Left ventricle myocardium superior (tissue), 1 donor: Measurements from ENCODE around the gene ZWINT. TPM values are rescaled to one million over a fixed set of nuclear protein-coding genes. Genes with fewer than 3 reads are reported as not detected.

Experiments
- ATAC-seq: fragments of 200-7000 bp; cut with Tn5 transposase; one replicate; pipeline ENCODE4 v1.9.1; 2020; ENCODE audit warnings: mild to moderate bottlenecking, moderate library complexity
- DNase-seq: peaks from one replicate; pipeline ENCODE4 v3.0.0-alpha.2; 2020
- intact Hi-C: fragments of 100-400 bp; cut with micrococcal nuclease; formaldehyde crosslinking; loops from one replicate; pipeline ENCODE4 v1.11.0; 2022
- long read RNA-seq: library from polyadenylated mRNA; unstranded; transcript quantifications from one replicate; pipeline ENCODE4 v2.0.0, GENCODE V29; 2021
- total RNA-seq: library from RNA; stranded (reverse); fragmentation: NEBNext Ultra II Directional; extraction: Animal tissue kit (Norgen Biotek cat#: 25700); gene quantifications from one replicate; pipeline ENCODE4 v1.2.1, GENCODE V29; 2021
- donor health status: DM: no; HTN: yes; CAD: no; lungs with severe emphysema.

Gene ZWINT, protein sequence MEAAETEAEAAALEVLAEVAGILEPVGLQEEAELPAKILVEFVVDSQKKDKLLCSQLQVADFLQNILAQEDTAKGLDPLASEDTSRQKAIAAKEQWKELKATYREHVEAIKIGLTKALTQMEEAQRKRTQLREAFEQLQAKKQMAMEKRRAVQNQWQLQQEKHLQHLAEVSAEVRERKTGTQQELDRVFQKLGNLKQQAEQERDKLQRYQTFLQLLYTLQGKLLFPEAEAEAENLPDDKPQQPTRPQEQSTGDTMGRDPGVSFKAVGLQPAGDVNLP
- total RNA-seq = 1.8 TPM
- long read RNA-seq, partial matches to known transcripts = 2 of 6 reads
- long read RNA-seq, other reads (novel, unspliced or antisense) = 0 of 6 reads

DNA sequence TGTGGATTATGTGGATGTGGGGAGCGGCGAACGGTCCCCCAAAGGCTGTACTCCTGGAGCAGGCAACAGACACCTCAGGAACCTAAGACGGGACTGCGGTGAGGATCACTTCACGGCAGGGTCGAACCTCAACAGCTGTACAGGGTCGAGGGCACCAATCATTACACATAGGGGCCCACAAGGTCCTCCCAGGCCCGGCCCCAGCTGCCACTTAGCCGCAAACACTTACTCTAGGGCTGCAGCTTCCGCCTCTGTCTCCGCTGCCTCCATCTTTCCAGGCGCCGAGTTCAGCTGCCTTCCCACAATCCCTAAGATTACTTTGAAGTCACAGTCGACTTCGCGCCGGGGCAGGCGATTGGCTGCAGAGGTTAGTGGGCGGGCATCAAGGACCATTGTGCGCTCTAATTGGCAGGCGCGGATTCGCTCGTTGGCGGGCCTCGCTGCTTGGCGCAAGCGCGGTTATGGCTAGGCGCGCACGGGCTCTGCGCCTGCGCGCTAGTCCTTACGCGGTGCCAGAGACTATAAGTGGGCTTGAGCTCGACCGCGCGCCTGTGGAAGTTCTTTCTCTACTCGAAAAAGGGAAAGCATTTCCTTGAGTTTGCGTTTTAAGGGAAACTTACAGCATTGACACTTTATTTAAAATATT, at the start of gene ZWINT:
Gene ZWINT (minus strand): TSS at position 293 of the 646 bp plus-strand sequence. CDS start 23 bp downstream, at position 270.
- intact Hi-C loops = no loop called here
- ATAC-seq = peak; percentile 100

DNA sequence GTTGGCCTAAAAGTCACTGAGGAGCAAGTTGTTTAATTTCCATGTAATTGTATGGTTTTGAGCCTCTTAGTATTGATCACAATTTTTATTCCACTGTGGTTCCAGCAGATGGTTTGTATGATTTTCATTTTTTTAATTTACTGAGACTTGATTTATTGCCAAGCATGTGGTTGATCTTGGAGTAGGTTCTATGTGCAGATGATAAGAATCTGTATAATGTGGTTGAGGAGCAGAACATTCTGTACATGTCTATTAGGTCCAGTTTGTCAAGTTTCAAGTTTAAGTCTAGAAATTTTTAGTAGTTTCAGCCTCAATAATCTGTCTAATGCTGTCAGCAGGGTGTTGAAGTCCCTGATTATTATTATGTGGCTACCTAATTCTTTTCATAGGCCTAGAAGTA, 22.7 kb upstream of the ZWINT start:
- ATAC-seq (no peak), DNase-seq (no peak)
- intact Hi-C loops = no loop called here

More for the DNA sequence above, at the start of gene ZWINT:
- DNase-seq = peak; percentile 97

DNA sequence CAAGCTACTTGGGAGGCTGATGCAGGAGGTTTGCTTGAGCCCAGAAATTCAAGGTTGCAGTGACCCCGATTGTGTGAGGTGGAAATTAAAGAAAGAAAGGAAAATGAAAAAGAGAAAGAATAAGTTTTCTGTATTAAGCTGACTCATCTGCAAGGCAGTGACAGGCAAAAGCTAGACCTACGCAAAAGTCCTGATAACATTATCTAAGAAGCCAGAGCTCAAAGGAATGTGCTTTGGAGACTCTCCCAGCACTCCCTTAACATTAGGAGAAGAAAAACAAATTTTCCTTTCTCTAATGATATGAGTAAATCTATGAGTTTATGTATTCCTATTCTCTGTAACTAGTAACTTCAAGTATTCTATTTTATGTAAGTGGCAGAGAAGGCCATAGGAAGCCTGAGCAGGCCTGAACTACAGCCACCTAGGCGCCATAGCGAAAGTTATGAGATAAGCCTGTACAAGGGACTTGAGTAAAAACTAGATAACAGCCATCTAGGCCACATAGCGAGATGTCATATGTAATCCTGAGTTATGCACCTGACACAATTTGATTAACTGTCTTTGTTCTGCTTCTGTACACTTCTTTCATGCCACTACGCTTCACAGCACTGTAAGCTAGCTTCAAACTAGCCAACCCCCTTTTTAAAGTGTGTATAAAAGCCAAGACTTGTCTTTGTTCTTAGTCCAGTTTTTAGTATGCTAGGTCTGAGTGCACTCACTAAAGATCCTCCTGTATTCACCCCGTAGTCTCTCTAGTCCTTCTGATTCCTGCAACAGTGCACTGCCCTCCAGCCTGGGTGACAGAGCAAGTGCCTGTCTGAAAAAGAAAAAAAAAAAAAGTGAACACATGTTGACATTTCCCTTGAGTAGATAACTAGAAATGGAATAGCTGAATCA, 9.4 kb upstream of the ZWINT start:
- ATAC-seq = no peak
- intact Hi-C loops = no loop called here
- no peak for DNase-seq

DNA sequence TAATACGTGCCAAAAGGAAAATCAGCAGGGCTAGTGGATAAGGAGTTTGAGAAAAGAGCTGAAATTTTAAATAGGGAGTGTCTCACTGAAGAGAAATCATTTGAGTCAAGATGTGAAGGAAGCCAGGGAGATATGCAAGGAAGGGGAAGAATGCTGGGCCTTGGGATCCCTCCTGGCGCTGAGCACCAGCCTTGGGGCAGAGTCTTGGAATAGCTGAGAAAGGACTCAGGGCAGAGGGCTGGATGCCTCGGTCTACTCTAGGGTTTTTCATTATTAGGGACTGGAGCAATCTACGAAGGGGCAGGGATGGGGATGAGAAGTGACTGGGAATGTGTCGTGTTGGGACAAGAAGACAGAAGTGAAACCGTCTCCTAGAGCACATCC, 484 bp downstream of the ZWINT start:
- ATAC-seq (no peak), DNase-seq (no peak)
- intact Hi-C loops = no loop called here

DNA sequence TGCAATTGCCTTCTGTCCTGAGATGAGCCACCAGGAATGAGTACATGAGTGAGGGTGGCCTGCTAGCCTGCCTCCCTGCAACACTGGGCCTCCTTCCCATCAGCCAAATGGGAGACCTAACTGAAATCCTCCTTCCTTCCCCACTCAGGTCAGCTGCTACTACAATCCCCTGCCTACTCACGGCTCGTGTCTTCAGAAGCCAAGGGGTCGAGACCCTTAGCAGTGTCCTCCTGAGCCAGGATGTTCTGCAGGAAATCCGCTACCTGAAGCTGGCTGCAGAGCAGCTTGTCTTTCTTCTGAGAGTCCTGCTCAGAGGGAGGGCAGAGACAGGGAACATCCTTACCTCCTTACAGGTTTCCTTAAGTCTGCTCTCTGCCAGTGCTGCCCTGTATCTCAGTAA, 1.2 kb downstream of the ZWINT start:
- DNase-seq = no peak
- intact Hi-C loops = no loop called here
- no peak for ATAC-seq

DNA sequence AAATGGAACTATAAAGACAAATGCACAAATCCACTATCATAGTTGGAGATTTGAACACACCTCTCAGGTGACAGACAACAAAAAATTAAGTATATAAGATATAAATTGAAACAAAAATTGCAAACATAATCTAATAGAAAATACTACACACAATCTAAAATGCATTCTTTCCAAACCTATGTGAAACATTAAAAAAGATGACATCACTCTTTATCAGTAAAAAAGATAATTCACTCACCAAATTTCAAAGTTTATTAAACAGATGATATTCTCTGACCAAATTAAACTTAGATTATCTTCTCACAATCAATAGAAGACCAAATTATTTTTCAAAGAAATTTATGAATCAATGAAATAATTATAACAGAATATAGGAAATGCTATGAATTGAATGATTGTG, 4.0 kb downstream of the ZWINT start:
- intact Hi-C loops = no loop called here
- no peak for ATAC-seq
- DNase-seq = no peak

DNA sequence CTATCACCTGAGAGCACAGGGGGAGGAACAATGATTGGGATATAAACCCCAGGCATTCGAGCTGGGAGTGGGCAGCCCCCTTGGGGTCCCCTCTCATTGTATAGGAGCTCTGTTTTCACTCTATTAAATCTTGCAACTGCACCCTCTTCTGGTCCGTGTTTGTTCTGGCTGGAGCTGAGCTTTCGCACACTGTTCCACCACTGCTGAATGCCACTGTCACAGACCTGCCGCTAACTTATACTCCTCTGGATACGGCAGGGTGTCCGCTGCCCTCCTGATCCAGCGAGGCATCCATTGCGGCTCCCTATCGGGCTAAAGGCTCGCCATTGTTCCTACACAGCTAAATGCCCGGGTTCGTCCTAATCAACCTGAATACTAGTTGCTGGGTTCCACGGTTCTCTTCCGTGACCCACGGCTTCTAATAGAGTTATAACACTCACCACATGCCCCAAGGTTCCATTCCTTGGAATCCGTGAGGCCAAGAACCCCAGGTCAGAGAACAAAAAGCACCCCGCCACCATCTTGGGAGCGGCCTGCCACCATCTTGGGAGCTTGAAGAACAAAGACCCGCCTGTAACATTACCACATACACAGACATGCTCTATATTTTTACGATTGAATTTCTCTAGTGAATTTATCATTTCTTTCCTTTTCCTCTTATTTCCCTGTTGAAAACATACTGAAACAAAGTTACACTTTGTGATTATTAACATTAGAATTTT, 9.0 kb downstream of the ZWINT start:
- DNase-seq = no peak
- ATAC-seq = no peak
- intact Hi-C loops = no loop called here

DNA sequence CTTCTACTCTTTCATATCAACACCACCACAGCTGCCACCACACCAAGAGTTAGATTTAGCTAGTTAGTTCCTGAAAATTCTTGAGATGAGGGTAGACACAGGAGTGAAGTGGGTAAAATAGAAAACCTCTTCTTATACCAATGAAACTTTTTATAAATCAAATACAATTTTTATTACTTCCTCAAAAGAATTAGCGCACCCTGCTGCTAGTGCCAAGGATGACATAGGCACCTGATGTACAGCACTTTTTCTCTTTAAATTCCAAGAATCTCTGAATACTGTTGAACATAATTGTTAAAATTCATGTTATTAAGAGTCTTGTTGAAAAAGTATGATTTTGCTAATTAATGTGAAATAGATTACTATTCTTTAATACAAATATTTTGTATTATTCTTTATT, 11.4 kb downstream of the ZWINT start:
- DNase-seq (no peak), ATAC-seq (no peak)
- intact Hi-C loops = no loop called here

DNA sequence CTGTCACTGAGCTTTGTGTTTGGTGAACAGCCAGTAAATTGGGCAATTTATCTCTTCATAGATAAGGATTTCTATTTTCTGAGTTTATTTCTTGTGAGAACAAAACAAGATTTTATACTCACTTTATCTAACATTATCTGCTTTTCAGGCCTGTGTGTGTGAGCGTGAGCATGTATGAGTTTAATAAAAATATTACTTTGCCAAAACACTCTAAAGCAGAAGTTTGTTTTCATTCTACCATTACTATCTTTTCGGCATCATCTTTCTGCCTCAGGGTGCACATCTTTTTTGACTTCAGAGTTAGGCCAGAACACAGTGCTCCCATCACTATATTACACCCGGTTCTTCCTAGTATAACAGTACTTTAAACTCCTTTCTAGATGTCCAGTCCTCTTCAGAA, 13.0 kb downstream of the ZWINT start:
- ATAC-seq (no peak), DNase-seq (no peak)
- intact Hi-C loops = no loop called here

DNA sequence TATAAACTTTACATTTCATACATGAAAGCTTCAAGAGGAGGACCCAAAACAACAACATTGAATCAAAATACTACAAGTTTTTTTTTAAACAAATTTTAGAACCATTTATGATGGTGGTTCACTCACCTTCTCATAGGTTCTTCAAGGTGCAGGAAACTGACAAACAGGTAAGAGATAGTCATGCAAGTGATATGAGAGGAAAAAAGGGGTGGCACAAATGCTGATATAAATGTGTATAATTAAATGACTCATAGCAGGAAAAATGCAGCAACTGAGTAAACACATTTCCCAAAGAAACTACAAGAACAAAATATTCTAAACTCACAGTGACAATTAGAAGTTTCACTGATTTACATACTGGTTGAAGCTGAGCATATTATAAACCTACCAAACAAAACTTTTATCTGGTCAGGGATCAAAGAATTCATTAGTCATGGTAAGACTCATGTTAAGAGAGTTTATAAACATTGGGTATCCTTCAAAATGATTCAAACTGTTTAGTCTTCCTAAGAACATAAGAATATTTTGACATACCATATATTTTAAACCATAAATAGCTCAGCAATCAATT, 14.1 kb downstream of the ZWINT start:
- ATAC-seq (no peak), DNase-seq (no peak)
- intact Hi-C loops = no loop called here

DNA sequence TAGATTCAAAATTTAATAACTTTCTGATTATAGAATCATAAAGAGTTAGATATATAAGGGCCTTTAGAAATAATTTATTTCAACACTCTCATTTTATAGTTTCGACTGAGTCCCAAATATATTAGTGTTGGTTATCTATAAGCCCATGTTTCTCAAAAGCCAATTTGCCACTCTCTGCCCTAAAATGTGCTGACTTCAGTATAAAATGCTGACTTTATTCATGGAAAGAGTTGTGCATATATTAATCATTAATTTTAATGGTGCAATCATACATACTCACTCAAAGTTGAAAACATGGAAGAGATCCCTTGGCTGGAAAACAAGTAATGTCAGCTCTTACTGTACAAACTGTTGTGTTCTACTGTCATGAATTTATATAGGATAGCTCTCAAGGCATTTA, 19.4 kb downstream of the ZWINT start:
- no peak for ATAC-seq
- no peak for DNase-seq
- intact Hi-C loops = no loop called here

DNA sequence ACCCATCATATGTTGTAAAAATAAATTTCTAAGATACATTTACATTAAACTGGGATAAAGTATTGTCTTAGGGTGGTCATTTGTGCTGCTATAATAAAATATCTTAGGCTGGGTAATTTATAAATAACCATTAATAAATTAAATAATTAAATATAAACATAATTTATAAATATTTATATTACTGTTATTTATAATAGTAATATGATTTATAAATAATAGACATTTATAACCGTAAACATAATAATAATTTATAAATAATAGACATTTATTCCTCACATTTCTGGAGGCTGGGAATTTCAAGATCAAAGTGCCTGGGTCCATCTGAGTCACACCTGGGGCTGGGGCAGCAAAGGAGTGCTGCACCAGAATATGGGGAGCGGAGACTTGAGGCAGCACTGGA, 31.1 kb downstream of the ZWINT start:
- intact Hi-C loops = no loop called here
- ATAC-seq (no peak), DNase-seq (no peak)

DNA sequence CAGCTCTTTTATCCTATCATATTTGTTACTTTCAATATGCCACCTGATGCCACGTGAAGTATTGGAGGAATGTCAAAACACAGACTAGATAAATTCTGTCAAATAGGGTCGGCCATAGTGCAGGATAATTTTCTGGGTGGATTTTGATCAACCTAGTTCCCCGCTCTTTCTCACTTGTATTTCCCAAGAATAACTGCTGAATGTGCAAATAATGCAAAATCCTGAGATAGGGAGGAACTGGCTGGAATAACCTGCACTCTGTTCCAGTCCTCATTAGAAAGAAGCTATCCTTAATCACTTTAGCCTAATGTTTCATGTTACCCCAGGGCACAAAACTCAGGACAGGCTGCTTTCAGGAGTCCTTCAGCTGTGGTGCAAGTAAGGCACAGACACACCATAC, 33.9 kb downstream of the ZWINT start:
- no peak for DNase-seq
- ATAC-seq = no peak
- intact Hi-C loops = no loop called here

DNA sequence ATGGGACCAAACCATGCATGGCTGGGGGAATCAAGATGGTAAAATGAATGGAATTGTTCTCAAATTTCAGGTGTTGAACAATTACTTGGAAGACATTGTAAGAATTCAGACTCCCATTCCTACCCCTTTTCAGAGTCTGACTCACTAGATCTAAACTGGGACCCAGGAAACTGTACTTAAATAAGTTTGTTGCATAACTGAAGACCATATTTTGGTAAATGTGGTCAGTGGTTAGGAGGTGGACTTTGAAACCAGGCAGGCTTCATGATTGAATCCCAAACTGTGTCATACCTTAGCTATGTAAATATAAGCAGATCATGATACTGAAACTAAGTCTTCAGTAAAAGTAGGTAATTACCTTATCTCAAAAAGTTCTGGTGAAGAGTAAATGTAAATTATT, 41.7 kb downstream of the ZWINT start:
- DNase-seq = no peak
- intact Hi-C loops = no loop called here
- ATAC-seq = no peak

DNA sequence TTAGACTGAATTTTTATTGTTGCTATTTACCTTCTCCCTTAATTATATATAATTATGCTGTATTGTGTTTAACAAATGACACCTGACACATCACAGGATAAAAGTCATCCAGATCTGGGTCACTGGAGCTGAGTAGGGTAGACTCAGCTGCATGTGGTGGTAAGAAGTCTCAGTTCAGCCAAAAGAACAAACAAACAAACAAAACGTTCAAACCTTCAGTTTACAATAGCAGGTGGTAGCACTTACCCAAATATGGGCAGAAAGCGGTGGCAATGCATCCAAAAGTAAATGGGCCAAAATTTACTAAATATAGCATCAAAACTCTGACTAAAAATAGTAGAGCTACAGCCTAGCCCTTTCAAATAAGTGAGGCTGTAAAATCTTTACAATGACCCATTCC, 42.2 kb downstream of the ZWINT start:
- intact Hi-C loops = no loop called here
- DNase-seq = no peak
- no peak for ATAC-seq

DNA sequence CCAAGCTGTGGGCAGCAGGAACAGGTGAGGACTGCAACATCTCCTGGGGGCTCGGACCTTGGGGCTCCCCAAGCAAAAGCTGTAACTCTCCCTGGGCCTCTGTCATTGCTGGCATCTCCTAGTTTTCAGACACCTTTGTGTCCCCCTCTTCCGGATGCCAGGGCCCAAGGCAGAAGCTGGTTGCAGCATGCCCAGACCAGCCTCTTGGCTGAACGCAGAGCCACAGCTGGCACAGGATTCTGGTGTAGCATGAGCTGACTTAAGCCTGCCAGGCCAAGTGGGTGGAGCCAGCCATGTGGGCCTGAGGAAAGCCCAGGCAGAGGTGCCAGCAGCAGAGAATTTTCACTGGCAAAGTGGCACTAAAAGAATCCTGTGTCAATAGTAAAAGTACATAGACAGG, 43.5 kb downstream of the ZWINT start:
- ATAC-seq (no peak), DNase-seq (no peak)
- intact Hi-C loops = no loop called here

DNA sequence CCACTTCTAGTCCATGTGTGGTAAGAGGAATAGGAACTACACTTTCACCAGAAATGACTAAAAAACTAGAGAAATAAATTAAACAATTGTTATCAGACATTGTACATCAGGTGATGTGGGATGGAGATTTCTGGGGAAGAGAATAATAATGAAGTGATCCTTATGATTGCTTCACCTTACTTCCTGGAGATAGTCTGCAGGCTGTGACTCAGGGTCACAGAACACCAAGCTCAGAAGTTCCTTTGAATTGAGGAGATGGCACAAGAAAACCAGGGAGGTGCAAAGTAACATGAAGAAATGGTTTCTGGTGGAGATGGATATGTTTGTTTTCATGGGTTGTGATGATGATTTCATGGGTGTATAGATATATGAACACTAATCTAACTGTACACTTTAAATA, 44.5 kb downstream of the ZWINT start:
- intact Hi-C loops = no loop called here
- DNase-seq = no peak
- ATAC-seq = no peak
